Measurements from ENCODE around the gene KRTAP19-1. TPM values are rescaled to one million over a fixed set of nuclear protein-coding genes. Genes with fewer than 3 reads are reported as not detected.
"Not testable (repeated sequence)": the region's sequence is repeated elsewhere in the genome, so short reads cannot be mapped to it uniquely, and the experiment has no call there.

KRTAP19-1 gene
- total RNA-seq (ENCODE audit: unreplicated experiment) = not detected
- long read RNA-seq = 0 reads

DNA sequence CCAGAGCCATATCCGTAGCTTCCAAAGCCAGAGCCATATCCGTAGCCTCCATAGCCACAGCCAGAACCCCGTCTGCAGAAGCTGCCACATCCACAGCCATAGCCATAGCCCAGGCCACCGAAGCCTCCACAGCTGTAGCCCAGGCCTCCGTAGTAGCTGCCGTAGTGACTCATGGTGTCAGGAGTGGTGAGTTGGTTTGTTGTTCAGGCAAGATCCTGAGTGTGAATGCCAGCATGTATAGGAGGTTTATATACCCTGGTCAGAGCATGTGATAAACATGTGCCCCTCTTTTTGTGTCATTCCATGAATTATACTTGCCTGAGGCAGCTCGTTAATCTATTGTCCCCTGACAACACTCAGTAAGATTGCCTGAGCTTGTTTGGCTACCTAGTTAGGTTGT is at the start of gene KRTAP19-1:
TSS of gene KRTAP19-1 (minus strand) at position 223 of the 400 bp plus-strand sequence. CDS start at position 173, 50 bp downstream.
- Mint-ChIP-seq H3K27me3 (ENCODE audit: unreplicated experiment) (peaks cover 2% of the 10 kb centered on the region), H3K4me1 (ENCODE audit: low read depth, unreplicated experiment) (no peaks in the 10 kb centered on the region), H3K27ac (ENCODE audit: unreplicated experiment) (no peak within 1 kb of the TSS), H3K36me3 (ENCODE audit: unreplicated experiment) (no peaks in the 10 kb centered on the region), H3K9me3 (ENCODE audit: unreplicated experiment) (no peaks in the 10 kb centered on the region), H3K4me3 (ENCODE audit: unreplicated experiment) (no peak within 1 kb of the TSS)
- no peak for DNase-seq
- TF ChIP-seq, protein P1, sequence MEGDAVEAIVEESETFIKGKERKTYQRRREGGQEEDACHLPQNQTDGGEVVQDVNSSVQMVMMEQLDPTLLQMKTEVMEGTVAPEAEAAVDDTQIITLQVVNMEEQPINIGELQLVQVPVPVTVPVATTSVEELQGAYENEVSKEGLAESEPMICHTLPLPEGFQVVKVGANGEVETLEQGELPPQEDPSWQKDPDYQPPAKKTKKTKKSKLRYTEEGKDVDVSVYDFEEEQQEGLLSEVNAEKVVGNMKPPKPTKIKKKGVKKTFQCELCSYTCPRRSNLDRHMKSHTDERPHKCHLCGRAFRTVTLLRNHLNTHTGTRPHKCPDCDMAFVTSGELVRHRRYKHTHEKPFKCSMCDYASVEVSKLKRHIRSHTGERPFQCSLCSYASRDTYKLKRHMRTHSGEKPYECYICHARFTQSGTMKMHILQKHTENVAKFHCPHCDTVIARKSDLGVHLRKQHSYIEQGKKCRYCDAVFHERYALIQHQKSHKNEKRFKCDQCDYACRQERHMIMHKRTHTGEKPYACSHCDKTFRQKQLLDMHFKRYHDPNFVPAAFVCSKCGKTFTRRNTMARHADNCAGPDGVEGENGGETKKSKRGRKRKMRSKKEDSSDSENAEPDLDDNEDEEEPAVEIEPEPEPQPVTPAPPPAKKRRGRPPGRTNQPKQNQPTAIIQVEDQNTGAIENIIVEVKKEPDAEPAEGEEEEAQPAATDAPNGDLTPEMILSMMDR (IDR thresholded peaks at IDR 0.05; ENCODE audit: partially characterized antibody, unreplicated experiment) = no peak

DNA sequence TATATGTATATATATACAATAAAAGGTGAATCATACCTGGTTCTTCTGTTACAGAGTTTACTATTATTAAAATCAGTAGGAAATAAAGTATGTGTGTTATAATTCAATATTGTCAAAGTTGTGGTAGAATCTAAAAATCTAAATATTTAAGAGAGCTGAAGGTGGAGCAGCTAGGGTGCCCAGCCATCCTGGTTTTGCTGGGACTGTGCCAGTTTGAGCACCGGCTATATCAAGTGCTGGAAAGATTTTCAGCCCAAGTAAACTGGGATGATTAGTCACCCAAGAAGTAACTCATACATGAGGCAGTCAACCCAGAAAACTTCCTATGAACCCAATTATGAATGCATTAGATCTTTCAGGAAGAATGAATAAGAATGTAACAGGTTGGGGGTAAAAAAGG is 38.7 kb upstream of the KRTAP19-1 start:
- Mint-ChIP-seq H3K36me3 (ENCODE audit: unreplicated experiment) (no peaks in the 10 kb centered on the region), H3K4me1 (ENCODE audit: low read depth, unreplicated experiment) (no peaks in the 10 kb centered on the region), H3K27ac (ENCODE audit: unreplicated experiment) (no peak overlapping the region), H3K9me3 (ENCODE audit: unreplicated experiment) (no peaks in the 10 kb centered on the region), H3K27me3 (ENCODE audit: unreplicated experiment) (no peaks in the 10 kb centered on the region), H3K4me3 (ENCODE audit: unreplicated experiment) (no peak overlapping the region)
- TF ChIP-seq, protein P1 (IDR thresholded peaks at IDR 0.05; ENCODE audit: partially characterized antibody, unreplicated experiment) = no peak
- no peak for DNase-seq

DNA sequence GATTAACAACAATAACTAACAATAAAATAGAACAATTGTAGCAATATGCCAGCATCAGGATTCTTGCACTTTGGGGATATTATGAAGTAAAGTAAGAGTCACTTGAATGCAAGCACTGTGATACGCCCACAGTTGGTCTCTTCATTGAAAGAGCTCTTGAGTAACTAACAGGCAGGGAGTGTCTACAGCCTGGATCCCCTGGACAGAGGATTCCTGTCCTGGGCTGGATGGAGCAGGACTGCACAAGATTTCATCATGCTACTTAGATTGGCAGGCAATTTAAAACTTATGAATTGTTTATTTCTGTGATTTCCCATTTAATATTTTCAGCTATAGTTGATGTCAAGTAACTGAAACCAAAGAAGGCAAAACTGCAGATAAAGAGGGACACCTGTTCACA is 35.5 kb upstream of the KRTAP19-1 start:
- H3K4me1 Mint-ChIP-seq (ENCODE audit: low read depth, unreplicated experiment) = no peaks in the 10 kb centered on the region
- H3K36me3 Mint-ChIP-seq (ENCODE audit: unreplicated experiment) = no peaks in the 10 kb centered on the region
- H3K9me3 Mint-ChIP-seq (ENCODE audit: unreplicated experiment) = no peaks in the 10 kb centered on the region
- H3K27ac Mint-ChIP-seq (ENCODE audit: unreplicated experiment) = no peak overlapping the region
- H3K27me3 Mint-ChIP-seq (ENCODE audit: unreplicated experiment) = no peaks in the 10 kb centered on the region
- H3K4me3 Mint-ChIP-seq (ENCODE audit: unreplicated experiment) = no peak overlapping the region
- TF ChIP-seq, protein P1 (IDR thresholded peaks at IDR 0.05; ENCODE audit: partially characterized antibody, unreplicated experiment) = no peak
- no peak for DNase-seq

DNA sequence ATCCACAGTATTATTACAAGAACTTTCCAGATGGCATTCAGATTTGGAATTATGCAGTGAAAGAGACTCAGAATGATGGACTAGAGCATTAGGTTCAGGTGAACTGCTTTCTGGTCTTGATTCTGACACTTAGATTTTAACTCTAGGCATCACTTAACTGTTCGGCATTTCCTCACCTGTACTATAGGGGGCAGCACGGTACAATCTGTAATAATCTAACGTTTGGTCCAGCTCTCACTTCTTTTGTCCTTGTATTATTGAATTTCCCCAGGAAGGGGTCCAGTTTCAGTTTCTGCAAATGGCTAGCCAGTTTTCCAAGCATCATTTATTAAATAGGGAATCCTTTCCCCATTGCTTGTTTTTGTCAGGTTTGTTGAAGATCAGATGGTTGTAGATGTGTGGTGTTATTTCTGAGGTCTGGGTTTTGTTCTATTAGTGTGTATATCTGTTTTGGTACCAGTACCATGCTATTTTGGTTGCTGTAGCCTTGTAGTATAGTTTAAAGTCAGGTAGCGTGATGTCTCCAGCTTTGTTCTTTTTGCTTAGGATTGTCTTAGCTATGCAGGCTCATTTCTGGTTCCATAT is 25.5 kb upstream of the KRTAP19-1 start:
- H3K36me3 Mint-ChIP-seq (ENCODE audit: unreplicated experiment); H3K27ac Mint-ChIP-seq (ENCODE audit: unreplicated experiment); H3K4me3 Mint-ChIP-seq (ENCODE audit: unreplicated experiment); DNase-seq; H3K9me3 Mint-ChIP-seq (ENCODE audit: unreplicated experiment); H3K4me1 Mint-ChIP-seq (ENCODE audit: low read depth, unreplicated experiment); H3K27me3 Mint-ChIP-seq (ENCODE audit: unreplicated experiment): not testable (repeated sequence)
- TF ChIP-seq, protein P1 (IDR thresholded peaks at IDR 0.05; ENCODE audit: partially characterized antibody, unreplicated experiment) = peak; percentile 62

DNA sequence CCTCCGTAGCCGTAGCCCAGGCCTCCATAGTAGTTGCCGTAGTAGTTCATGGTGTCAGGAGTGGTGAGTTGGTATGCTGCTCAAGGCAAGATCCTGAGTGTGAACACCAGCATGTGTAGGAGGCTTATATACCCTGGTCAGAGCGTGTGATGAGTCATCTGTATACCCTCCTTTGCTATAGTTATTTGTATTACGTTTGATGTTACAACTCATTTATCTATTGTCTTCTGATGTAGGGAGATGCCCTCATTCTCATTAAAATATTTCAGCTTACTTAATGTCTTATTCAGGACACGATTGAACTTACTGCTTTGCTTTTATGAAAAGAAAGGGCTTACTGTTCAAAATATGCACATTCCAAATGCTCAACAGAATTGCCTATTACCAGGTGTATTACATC is 21.9 kb upstream of the KRTAP19-1 start, which contains the start of gene KRTAP19-5:
TSS of gene KRTAP19-5 (minus strand) at position 101 of the 400 bp plus-strand sequence. CDS start at position 50, 51 bp downstream.
- no peak within 1 kb of the TSS for H3K4me3 Mint-ChIP-seq (ENCODE audit: unreplicated experiment)
- DNase-seq = no peak
- H3K36me3 Mint-ChIP-seq (ENCODE audit: unreplicated experiment) = no peaks in the 10 kb centered on the region
- no peaks in the 10 kb centered on the region for H3K4me1 Mint-ChIP-seq (ENCODE audit: low read depth, unreplicated experiment)
- no peaks in the 10 kb centered on the region for H3K27me3 Mint-ChIP-seq (ENCODE audit: unreplicated experiment)
- TF ChIP-seq, protein P1 (IDR thresholded peaks at IDR 0.05; ENCODE audit: partially characterized antibody, unreplicated experiment) = no peak
- no peaks in the 10 kb centered on the region for H3K9me3 Mint-ChIP-seq (ENCODE audit: unreplicated experiment)
- H3K27ac Mint-ChIP-seq (ENCODE audit: unreplicated experiment) = no peak within 1 kb of the TSS

Data from glutamatergic neuron (in vitro differentiated cells).